Measurements from ENCODE around the gene GIT2.

Gene GIT2

GRCh38 chr12:110029290-110029815 lies 33.2 kb upstream of the GIT2 start:
- no CpG with 5 or more reads among the region's 2 CpGs for WGBS (ENCODE audit: extremely low coverage, insufficient coverage, insufficient read length)
- H3K4ac ChIP-seq (ENCODE audit: low read depth, low read length) = no peak overlapping the region
- no peaks in the 10 kb centered on the region for H3K79me2 ChIP-seq (ENCODE audit: control insufficient read depth, insufficient read depth, low read length, poor library complexity)
- H3K14ac ChIP-seq (ENCODE audit: low read length) = no peak overlapping the region
- no peak overlapping the region for H2AK5ac ChIP-seq (ENCODE audit: low read length)
- H3K18ac ChIP-seq (ENCODE audit: low read length) = no peak overlapping the region
- H3K4me2 ChIP-seq (ENCODE audit: low read length) = no peak overlapping the region
- H3K4me1 ChIP-seq (ENCODE audit: control insufficient read depth in 1 of 2, insufficient read depth in 2 of 2, low read length in 2 of 2) = no peaks in the 10 kb centered on the region
- no peak overlapping the region for H3K23ac ChIP-seq (ENCODE audit: low read length)
- peak; percentile 31 to 55 for DNase-seq
- H3K9ac ChIP-seq (ENCODE audit: low read length) = no peak overlapping the region
- no peak overlapping the region for H4K91ac ChIP-seq (ENCODE audit: low read depth, low read length)
- no peak overlapping the region for H2BK120ac ChIP-seq (ENCODE audit: insufficient read depth, low read length, poor library complexity)
- H3K27me3 ChIP-seq (ENCODE audit: insufficient read depth, low read length) = no peaks in the 10 kb centered on the region
- no peaks in the 10 kb centered on the region for H3K79me1 ChIP-seq (ENCODE audit: low read length)
- H3K36me3 ChIP-seq (ENCODE audit: control insufficient read depth in 1 of 2, insufficient read depth in 2 of 2, low read length in 2 of 2) = peaks cover 6 to 12% of the 10 kb centered on the region in 2 experiments
- no peak overlapping the region for H2BK5ac ChIP-seq (ENCODE audit: low read depth, low read length, poor library complexity)
- H2AFZ ChIP-seq (ENCODE audit: insufficient read depth, low read length, poor library complexity) = no peak overlapping the region
- no peak overlapping the region for H4K12ac ChIP-seq (ENCODE audit: low read depth, low read length)
- no peak overlapping the region for H3K27ac ChIP-seq (ENCODE audit: low read depth, low read length)
- H2BK12ac ChIP-seq (ENCODE audit: low read length) = no peak overlapping the region
- no peaks in the 10 kb centered on the region for H3K9me3 ChIP-seq (ENCODE audit: insufficient read depth, low read depth, low read length)
- H3K4me3 ChIP-seq (ENCODE audit: low read depth, low read length) = no peak overlapping the region
- H4K8ac ChIP-seq (ENCODE audit: low read depth, low read length) = no peak overlapping the region

GRCh38 chr12:110028323-110028722 lies 32.2 kb upstream of the GIT2 start:
- H3K4me1 ChIP-seq (ENCODE audit: control insufficient read depth in 1 of 2, insufficient read depth in 2 of 2, low read length in 2 of 2) = no peaks in the 10 kb centered on the region
- no CpG with 5 or more reads among the region's 6 CpGs for WGBS (ENCODE audit: extremely low coverage, insufficient coverage, insufficient read length)

GRCh38 chr12:110024051-110024450 lies 27.9 kb upstream of the GIT2 start:
- no CpG with 5 or more reads among the region's 2 CpGs for WGBS (ENCODE audit: extremely low coverage, insufficient coverage, insufficient read length)
- H4K12ac ChIP-seq (ENCODE audit: low read depth, low read length) = no peak overlapping the region
- H3K79me2 ChIP-seq (ENCODE audit: control insufficient read depth, insufficient read depth, low read length, poor library complexity) = no peaks in the 10 kb centered on the region
- H3K23ac ChIP-seq (ENCODE audit: low read length) = no peak overlapping the region
- H2AK5ac ChIP-seq (ENCODE audit: low read length) = no peak overlapping the region
- H3K27ac ChIP-seq (ENCODE audit: low read depth, low read length) = no peak overlapping the region
- no peak overlapping the region for H3K4ac ChIP-seq (ENCODE audit: low read depth, low read length)
- H3K27me3 ChIP-seq (ENCODE audit: insufficient read depth, low read length) = no peaks in the 10 kb centered on the region
- no peaks in the 10 kb centered on the region for H3K79me1 ChIP-seq (ENCODE audit: low read length)
- no peak for DNase-seq
- no peak overlapping the region for H2BK12ac ChIP-seq (ENCODE audit: low read length)
- no peak overlapping the region for H2BK120ac ChIP-seq (ENCODE audit: insufficient read depth, low read length, poor library complexity)
- no peak overlapping the region for H2AFZ ChIP-seq (ENCODE audit: insufficient read depth, low read length, poor library complexity)
- H4K91ac ChIP-seq (ENCODE audit: low read depth, low read length) = no peak overlapping the region
- no peak overlapping the region for H4K8ac ChIP-seq (ENCODE audit: low read depth, low read length)
- H3K4me3 ChIP-seq (ENCODE audit: low read depth, low read length) = no peak overlapping the region
- H3K36me3 ChIP-seq (ENCODE audit: control insufficient read depth in 1 of 2, insufficient read depth in 2 of 2, low read length in 2 of 2) = peaks cover 10 to 22% of the 10 kb centered on the region in 2 experiments
- H2BK5ac ChIP-seq (ENCODE audit: low read depth, low read length, poor library complexity) = no peak overlapping the region
- no peak overlapping the region for H3K9ac ChIP-seq (ENCODE audit: low read length)
- no peak overlapping the region for H3K4me2 ChIP-seq (ENCODE audit: low read length)
- H3K14ac ChIP-seq (ENCODE audit: low read length) = no peak overlapping the region
- no peak overlapping the region for H3K18ac ChIP-seq (ENCODE audit: low read length)
- no peaks in the 10 kb centered on the region for H3K9me3 ChIP-seq (ENCODE audit: insufficient read depth, low read depth, low read length)
- H3K4me1 ChIP-seq (ENCODE audit: control insufficient read depth in 1 of 2, insufficient read depth in 2 of 2, low read length in 2 of 2) = no peaks in the 10 kb centered on the region

More at GRCh38 chr12:110028323-110028722, 32.2 kb upstream of the GIT2 start:
- no peak overlapping the region for H2BK5ac ChIP-seq (ENCODE audit: low read depth, low read length, poor library complexity)
- no peak overlapping the region for H4K12ac ChIP-seq (ENCODE audit: low read depth, low read length)
- no peak overlapping the region for H3K27ac ChIP-seq (ENCODE audit: low read depth, low read length)
- no peak overlapping the region for H4K8ac ChIP-seq (ENCODE audit: low read depth, low read length)
- H3K4me3 ChIP-seq (ENCODE audit: low read depth, low read length) = no peak overlapping the region
- H3K14ac ChIP-seq (ENCODE audit: low read length) = no peak overlapping the region
- no peak overlapping the region for H3K9ac ChIP-seq (ENCODE audit: low read length)
- no peak overlapping the region for H4K91ac ChIP-seq (ENCODE audit: low read depth, low read length)
- H3K9me3 ChIP-seq (ENCODE audit: insufficient read depth, low read depth, low read length) = no peaks in the 10 kb centered on the region
- H3K79me2 ChIP-seq (ENCODE audit: control insufficient read depth, insufficient read depth, low read length, poor library complexity) = no peaks in the 10 kb centered on the region
- H3K79me1 ChIP-seq (ENCODE audit: low read length) = no peaks in the 10 kb centered on the region
- H2AFZ ChIP-seq (ENCODE audit: insufficient read depth, low read length, poor library complexity) = no peak overlapping the region
- H3K36me3 ChIP-seq (ENCODE audit: control insufficient read depth in 1 of 2, insufficient read depth in 2 of 2, low read length in 2 of 2) = peaks cover 6 to 14% of the 10 kb centered on the region in 2 experiments
- H3K4me2 ChIP-seq (ENCODE audit: low read length) = no peak overlapping the region
- no peaks in the 10 kb centered on the region for H3K27me3 ChIP-seq (ENCODE audit: insufficient read depth, low read length)
- DNase-seq = no peak
- H3K18ac ChIP-seq (ENCODE audit: low read length) = no peak overlapping the region
- no peak overlapping the region for H3K23ac ChIP-seq (ENCODE audit: low read length)
- no peak overlapping the region for H2AK5ac ChIP-seq (ENCODE audit: low read length)
- H2BK12ac ChIP-seq (ENCODE audit: low read length) = no peak overlapping the region
- H3K4ac ChIP-seq (ENCODE audit: low read depth, low read length) = no peak overlapping the region
- H2BK120ac ChIP-seq (ENCODE audit: insufficient read depth, low read length, poor library complexity) = no peak overlapping the region

- no peak overlapping the region for H2BK5ac ChIP-seq (ENCODE audit: low read depth, low read length, poor library complexity)
- no peaks in the 10 kb centered on the region for H3K4me1 ChIP-seq (ENCODE audit: control insufficient read depth in 1 of 2, insufficient read depth in 2 of 2, low read length in 2 of 2)
- no peak overlapping the region for H3K27ac ChIP-seq (ENCODE audit: low read depth, low read length)
- H3K4ac ChIP-seq (ENCODE audit: low read depth, low read length) = no peak overlapping the region
- H2AFZ ChIP-seq (ENCODE audit: insufficient read depth, low read length, poor library complexity) = no peak overlapping the region
- no peak overlapping the region for H3K9ac ChIP-seq (ENCODE audit: low read length)
- H2AK5ac ChIP-seq (ENCODE audit: low read length) = no peak overlapping the region
- H4K91ac ChIP-seq (ENCODE audit: low read depth, low read length) = no peak overlapping the region
- H3K4me3 ChIP-seq (ENCODE audit: low read depth, low read length) = no peak overlapping the region
- no peak overlapping the region for H2BK120ac ChIP-seq (ENCODE audit: insufficient read depth, low read length, poor library complexity)
- no peak overlapping the region for H4K12ac ChIP-seq (ENCODE audit: low read depth, low read length)
- no CpG with 5 or more reads among the region's 5 CpGs for WGBS (ENCODE audit: extremely low coverage, insufficient coverage, insufficient read length)
- no peak overlapping the region for H4K8ac ChIP-seq (ENCODE audit: low read depth, low read length)
- H3K14ac ChIP-seq (ENCODE audit: low read length) = no peak overlapping the region
- no peak overlapping the region for H2BK12ac ChIP-seq (ENCODE audit: low read length)
- H3K9me3 ChIP-seq (ENCODE audit: insufficient read depth, low read depth, low read length) = no peaks in the 10 kb centered on the region
- no peaks in the 10 kb centered on the region for H3K79me2 ChIP-seq (ENCODE audit: control insufficient read depth, insufficient read depth, low read length, poor library complexity)
- DNase-seq = peak in 1 of 2 donors; percentile 63
- no peaks in the 10 kb centered on the region for H3K79me1 ChIP-seq (ENCODE audit: low read length)
- no peak overlapping the region for H3K4me2 ChIP-seq (ENCODE audit: low read length)
- H3K27me3 ChIP-seq (ENCODE audit: insufficient read depth, low read length) = no peaks in the 10 kb centered on the region
- no peak overlapping the region for H3K23ac ChIP-seq (ENCODE audit: low read length)
- peaks cover 9 to 25% of the 10 kb centered on the region in 2 experiments for H3K36me3 ChIP-seq (ENCODE audit: control insufficient read depth in 1 of 2, insufficient read depth in 2 of 2, low read length in 2 of 2)
- no peak overlapping the region for H3K18ac ChIP-seq (ENCODE audit: low read length)
These were observed 27.2 kb upstream of the GIT2 start for GRCh38 chr12:110023059-110023980.
